CD14-positive monocyte (primary cell): ENCODE data around the gene ICAM2. TPM values are rescaled to one million over a fixed set of nuclear protein-coding genes. Genes with fewer than 3 reads are reported as not detected.

ENCODE experiments used
- DNase-seq, 3 donors: peaks; one replicate each; pipeline ENCODE4 v3.0.0-alpha.2; 2011 to 2022
- H2AFZ ChIP-seq: 2 replicates; pipeline ENCODE4 v1.6.0; 2012; ENCODE audit warnings: mild to moderate bottlenecking, low read depth, low read length, inconsistent platforms; ENCODE audit not compliant: insufficient read depth, poor library complexity, severe bottlenecking
- H3K27ac ChIP-seq, 2 donors: 1 replicate in 1 of 2; 2 replicates in 1 of 2; pipeline ENCODE4 v1.5.1; 2012 to 2013; ENCODE audit warnings: low read length in 2 of 2, control low read depth in 1 of 2, inconsistent platforms in 1 of 2, low read depth in 1 of 2, mild to moderate bottlenecking in 1 of 2
- H3K27me3 ChIP-seq, 2 donors: one replicate each; pipeline versions ENCODE4 v1.6.0 to v1.6.1; 2011 to 2013; ENCODE audit warnings: low read length in 2 of 2; ENCODE audit not compliant: control insufficient read depth in 2 of 2, insufficient read depth in 2 of 2
- H3K36me3 ChIP-seq, 2 donors: replicated peaks in 1 of 2; 1 replicate in 1 of 2; 2 replicates in 1 of 2; pipeline versions ENCODE4 v1.5.1 to v1.6.1; 2012 to 2013; ENCODE audit warnings: low read length in 2 of 2, control low read depth in 1 of 2, inconsistent platforms in 1 of 2, mild to moderate bottlenecking in 1 of 2; ENCODE audit not compliant: insufficient read depth in 2 of 2, control insufficient read depth in 1 of 2
- H3K4me1 ChIP-seq, 2 donors: 1 replicate in 1 of 2; 2 replicates in 1 of 2; pipeline versions ENCODE4 v1.5.1 to v1.6.1; 2012 to 2013; ENCODE audit warnings: low read length in 2 of 2, control low read depth in 1 of 2, inconsistent platforms in 1 of 2, mild to moderate bottlenecking in 1 of 2, moderate library complexity in 1 of 2; ENCODE audit not compliant: insufficient read depth in 2 of 2, control insufficient read depth in 1 of 2
- H3K4me2 ChIP-seq: replicated peaks from 2 replicates; pipeline ENCODE3; 2012; ENCODE audit warnings: low read length, moderate library complexity, mild to moderate bottlenecking; ENCODE audit not compliant: poor library complexity, severe bottlenecking; ENCODE audit errors: extremely low read depth
- H3K4me3 ChIP-seq, 3 experiments: fragments of 200-600 bp in 1 of 3; sonication (generic) in 1 of 3; replicated peaks in 1 of 3; 1 replicate in 2 of 3; 2 replicates in 1 of 3; pipeline ENCODE4 v1.5.1; 2011 to 2013; ENCODE audit warnings: low read length in 3 of 3, mild to moderate bottlenecking in 3 of 3, control low read depth in 2 of 3, low read depth in 2 of 3, inconsistent platforms in 1 of 3, moderate library complexity in 1 of 3
- H3K79me2 ChIP-seq: 2 replicates; pipeline ENCODE4 v1.6.0; 2012; ENCODE audit warnings: mild to moderate bottlenecking, control low read depth, inconsistent platforms, low read length, moderate library complexity; ENCODE audit not compliant: insufficient read depth
- H3K9ac ChIP-seq: 2 replicates; pipeline ENCODE4 v1.6.0; 2017; ENCODE audit warnings: low read length, mild to moderate bottlenecking; ENCODE audit not compliant: insufficient read depth, poor library complexity, severe bottlenecking
- H3K9me3 ChIP-seq, 2 donors: replicated peaks in 1 of 2; 1 replicate in 1 of 2; 2 replicates in 1 of 2; pipeline versions ENCODE4 v1.5.1 to v1.6.1; 2012 to 2013; ENCODE audit warnings: low read length in 2 of 2, control low read depth in 1 of 2; ENCODE audit not compliant: control insufficient read depth in 1 of 2, insufficient read depth in 1 of 2
- H4K20me1 ChIP-seq: 2 replicates; pipeline ENCODE4 v1.6.0; 2012; ENCODE audit warnings: mild to moderate bottlenecking, low read length, control low read depth, moderate library complexity; ENCODE audit not compliant: insufficient read depth
- H3K27ac Mint-ChIP-seq, 7 donors: one replicate each; pipeline ENCODE4 v1.8.0; 2020; ENCODE audit warnings: mild to moderate bottlenecking in 7 of 7, mixed read lengths in 7 of 7, moderate library complexity in 6 of 7, inconsistent platforms in 2 of 7
- H3K27me3 Mint-ChIP-seq, 3 donors: one replicate each; pipeline ENCODE4 v1.8.0; 2021 to 2022; ENCODE audit warnings: low read depth in 3 of 3, mild to moderate bottlenecking in 3 of 3, mixed read lengths in 3 of 3, moderate library complexity in 3 of 3, inconsistent platforms in 1 of 3
- H3K36me3 Mint-ChIP-seq, 2 donors: one replicate each; pipeline ENCODE4 v1.8.0; 2020; ENCODE audit warnings: mixed read lengths in 2 of 2, inconsistent platforms in 1 of 2, mild to moderate bottlenecking in 1 of 2
- H3K4me1 Mint-ChIP-seq: one replicate; pipeline ENCODE4 v1.8.0; 2020; ENCODE audit warnings: mild to moderate bottlenecking, mixed read lengths
- H3K4me3 Mint-ChIP-seq, 2 donors: one replicate each; pipeline ENCODE4 v1.8.0; 2020; ENCODE audit warnings: mild to moderate bottlenecking in 2 of 2, mixed read lengths in 2 of 2, moderate library complexity in 1 of 2
- H3K9me3 Mint-ChIP-seq, 7 donors: one replicate each; pipeline ENCODE4 v1.8.0; 2020 to 2022; ENCODE audit warnings: mixed read lengths in 7 of 7, mild to moderate bottlenecking in 6 of 7, moderate library complexity in 6 of 7, inconsistent platforms in 2 of 7
- WGBS: methylation state at CpG from one replicate; pipeline ENCODE4 v1.1.5; 2013; ENCODE audit warnings: missing lambda C conversion rate; ENCODE audit not compliant: insufficient coverage; 5-methylcytosine and 5-hydroxymethylcytosine counted together
- intact Hi-C, 2 donors: fragments of 100-400 bp; cut with micrococcal nuclease; formaldehyde crosslinking; loops; one replicate each; pipeline versions ENCODE4 v1.15.0 to v1.15.1; 2023
- polyA plus RNA-seq, 3 donors: library from polyadenylated mRNA; depleted of rRNA in 1 of 3; unstranded in 2 of 3; stranded (reverse) in 1 of 3; fragments of 300-500 nt in 2 of 3; fragments of >200 nt in 1 of 3; fragmentation: Illumina TruSeq in 2 of 3; gene quantifications; 1 replicate in 2 of 3; 2 replicates in 1 of 3; pipeline ENCODE4 v1.2.3, GENCODE V29; 2012 to 2021
- TF ChIP-seq, protein P1 (sequence below): fragments of 200-600 bp; IDR thresholded peaks from one replicate; pipeline ENCODE4 v1.8.0; 2022; ENCODE audit warnings: antibody characterized with exemption, mild to moderate bottlenecking

Gene ICAM2
- polyA plus RNA-seq, 3 donors = 111 to 186 (median 174) TPM

DNA sequence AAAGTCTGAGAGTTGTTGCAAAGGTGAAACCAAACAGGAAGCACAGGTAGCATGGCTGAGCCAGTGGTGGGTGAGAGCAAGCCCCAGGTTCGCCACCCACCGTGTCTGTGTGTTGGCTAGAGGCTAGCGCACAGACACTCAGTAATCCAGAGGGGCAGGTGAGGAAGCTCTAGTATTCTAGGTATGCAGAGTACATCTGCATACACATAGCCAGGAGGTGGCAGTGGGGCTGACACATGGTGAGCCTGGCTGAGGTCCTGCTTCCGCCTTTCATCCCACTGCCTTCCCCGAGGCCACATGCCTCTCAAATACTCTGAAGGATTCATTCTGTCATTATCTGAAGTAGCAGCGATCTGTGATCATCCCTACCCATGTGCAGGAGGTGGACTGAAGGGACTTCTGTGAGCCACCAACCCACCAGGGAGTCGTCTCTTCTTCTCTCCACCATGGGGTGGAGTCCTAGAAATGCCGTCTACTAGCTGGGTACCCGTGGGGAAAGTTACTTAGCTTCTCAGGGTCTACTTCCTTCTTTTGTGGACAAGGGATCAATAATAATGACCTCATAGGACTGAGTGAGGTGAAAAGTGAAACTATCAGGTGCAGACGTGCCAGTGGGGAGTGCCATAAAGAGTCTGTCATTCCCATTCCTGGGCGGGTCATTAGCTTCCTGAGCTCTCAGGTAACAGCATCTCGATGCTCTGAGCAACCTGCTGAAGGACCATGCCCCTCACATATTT, 36.0 kb upstream of the ICAM2 start:
- Histone ChIP-seq H3K27ac (peak overlapping the region in 1 of 2 donors; percentile 10), H3K36me3 (peaks cover 74 to 94% of the 10 kb centered on the region in 2 donors), H3K9ac (no peak overlapping the region), H3K4me1 (peaks cover 19 to 21% of the 10 kb centered on the region in 2 donors), H3K4me2 (no peak overlapping the region), H2AFZ (no peak overlapping the region), H3K27me3 (no peaks in the 10 kb centered on the region), H3K79me2 (no peaks in the 10 kb centered on the region), H3K9me3 (no peaks in the 10 kb centered on the region), H4K20me1 (no peaks in the 10 kb centered on the region), H3K4me3 (no peak overlapping the region)
- peaks cover 0 to 2% (median 0%) of the 10 kb centered on the region in 3 donors for H3K27me3 Mint-ChIP-seq
- no peak overlapping the region for H3K4me3 Mint-ChIP-seq
- H3K27ac Mint-ChIP-seq = peak overlapping the region in 5 of 7 donors; percentile 12 to 91 (median 46)
- H3K36me3 Mint-ChIP-seq = peaks cover 90 to 93% of the 10 kb centered on the region in 2 donors
- H3K9me3 Mint-ChIP-seq = no peaks in the 10 kb centered on the region
- no peak for DNase-seq
- peaks cover 21% of the 10 kb centered on the region for H3K4me1 Mint-ChIP-seq
- WGBS = 100% methylated on average over 4 of the region's 12 CpGs
- TF ChIP-seq, protein P1, sequence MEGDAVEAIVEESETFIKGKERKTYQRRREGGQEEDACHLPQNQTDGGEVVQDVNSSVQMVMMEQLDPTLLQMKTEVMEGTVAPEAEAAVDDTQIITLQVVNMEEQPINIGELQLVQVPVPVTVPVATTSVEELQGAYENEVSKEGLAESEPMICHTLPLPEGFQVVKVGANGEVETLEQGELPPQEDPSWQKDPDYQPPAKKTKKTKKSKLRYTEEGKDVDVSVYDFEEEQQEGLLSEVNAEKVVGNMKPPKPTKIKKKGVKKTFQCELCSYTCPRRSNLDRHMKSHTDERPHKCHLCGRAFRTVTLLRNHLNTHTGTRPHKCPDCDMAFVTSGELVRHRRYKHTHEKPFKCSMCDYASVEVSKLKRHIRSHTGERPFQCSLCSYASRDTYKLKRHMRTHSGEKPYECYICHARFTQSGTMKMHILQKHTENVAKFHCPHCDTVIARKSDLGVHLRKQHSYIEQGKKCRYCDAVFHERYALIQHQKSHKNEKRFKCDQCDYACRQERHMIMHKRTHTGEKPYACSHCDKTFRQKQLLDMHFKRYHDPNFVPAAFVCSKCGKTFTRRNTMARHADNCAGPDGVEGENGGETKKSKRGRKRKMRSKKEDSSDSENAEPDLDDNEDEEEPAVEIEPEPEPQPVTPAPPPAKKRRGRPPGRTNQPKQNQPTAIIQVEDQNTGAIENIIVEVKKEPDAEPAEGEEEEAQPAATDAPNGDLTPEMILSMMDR = no peak
- intact Hi-C loops = no loop called here

DNA sequence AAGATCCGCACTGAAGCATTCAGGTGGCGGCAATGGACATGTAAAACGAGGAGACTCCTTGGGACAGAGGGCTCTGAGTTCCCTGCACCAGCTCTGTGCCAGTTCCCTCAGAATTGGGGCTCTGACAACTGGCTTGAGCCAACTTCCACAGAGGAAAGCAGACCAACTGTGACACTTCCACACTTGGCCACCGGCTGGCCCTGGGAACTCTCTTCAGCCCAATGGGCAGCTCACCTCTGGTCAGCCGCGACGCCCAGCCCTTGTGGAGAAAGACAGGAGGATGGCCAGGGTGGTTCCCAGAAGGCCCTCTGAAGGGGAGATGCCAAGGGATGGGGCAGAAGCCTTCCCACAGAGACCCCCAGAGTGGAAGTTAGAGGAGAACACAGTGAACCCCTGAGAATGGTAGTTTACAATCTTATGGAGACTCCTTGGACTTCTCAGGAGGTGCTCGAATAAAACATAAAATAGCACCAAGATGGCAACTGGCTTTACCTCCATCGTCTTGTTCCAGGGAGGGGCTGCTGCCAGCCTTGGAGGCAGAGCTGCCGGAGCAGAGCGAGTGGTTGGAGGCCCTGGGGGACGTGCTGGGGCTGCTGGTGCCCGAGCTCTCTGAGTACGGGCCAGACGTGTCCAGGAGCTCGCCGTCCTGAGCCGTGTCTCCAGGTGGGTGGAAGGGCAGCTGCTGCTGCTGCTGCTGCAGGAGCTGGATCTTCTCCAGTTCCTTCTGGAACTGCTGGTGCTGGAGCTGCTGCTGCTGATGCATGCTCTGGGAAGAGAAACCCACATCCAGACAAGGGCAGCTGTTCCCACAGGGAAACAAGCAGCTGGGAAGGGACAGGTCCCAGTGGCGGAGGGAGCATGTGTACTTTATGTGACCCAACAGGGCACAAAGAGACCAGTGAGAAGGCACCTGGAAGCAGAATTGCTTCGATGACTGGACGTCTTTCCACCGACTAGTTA, 35.0 kb upstream of the ICAM2 start:
- 99% methylated on average over 19 of the region's 22 CpGs for WGBS
- H3K79me2 ChIP-seq = no peaks in the 10 kb centered on the region
- H3K4me1 ChIP-seq = peaks cover 9 to 11% of the 10 kb centered on the region in 2 donors
- TF ChIP-seq, protein P1 = no peak
- Mint-ChIP-seq H3K4me1 (peaks cover 11% of the 10 kb centered on the region), H3K9me3 (no peaks in the 10 kb centered on the region), H3K27me3 (peaks cover 0 to 2% (median 0%) of the 10 kb centered on the region in 3 donors), H3K4me3 (no peak overlapping the region), H3K27ac (peak overlapping the region in 4 of 7 donors; percentile 45 to 91 (median 72)), H3K36me3 (peaks cover 97 to 100% of the 10 kb centered on the region in 2 donors)
- no peak overlapping the region for H3K4me3 ChIP-seq
- intact Hi-C loops = loop anchor here in 1 of 2 donors (2.0 kb wide), 1 partner anchor 51 kb away; no protein-coding TSS in a partner anchor
- H3K9me3 ChIP-seq = no peaks in the 10 kb centered on the region
- H3K27ac ChIP-seq = no peak overlapping the region
- H3K9ac ChIP-seq = no peak overlapping the region
- H3K36me3 ChIP-seq = peaks cover 83 to 100% of the 10 kb centered on the region in 2 donors
- H3K4me2 ChIP-seq = no peak overlapping the region
- DNase-seq = no peak
- no peak overlapping the region for H2AFZ ChIP-seq
- no peaks in the 10 kb centered on the region for H4K20me1 ChIP-seq
- no peaks in the 10 kb centered on the region for H3K27me3 ChIP-seq
